GM19099 (cell line): ENCODE results near the gene EPHA5.

Experiments used
- POLR2A ChIP-seq: IDR thresholded peaks from 3 replicates; pipeline ENCODE4 v1.6.1; 2011; ENCODE audit warnings: low read depth; ENCODE audit not compliant: insufficient read length; ENCODE audit errors: extremely low read depth

Gene EPHA5

DNA sequence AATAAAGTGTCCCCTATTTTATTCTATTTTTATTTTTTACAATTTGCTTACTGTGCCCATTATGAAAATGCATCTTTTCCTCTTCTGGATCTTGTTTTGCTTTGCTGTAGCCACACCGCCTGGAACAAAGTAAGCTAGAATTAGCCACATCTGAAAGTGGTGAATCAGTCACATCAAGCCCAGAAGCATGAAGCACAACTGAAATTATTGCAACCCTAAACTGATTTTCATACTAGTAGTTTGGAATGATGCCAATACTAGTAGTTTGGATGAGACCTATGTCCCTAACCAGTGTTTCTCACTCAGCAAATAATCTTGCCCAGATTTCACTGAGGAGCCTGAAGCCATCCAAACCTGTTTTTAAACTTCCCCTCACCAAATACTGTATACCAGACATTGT is 303.0 kb downstream of the EPHA5 start:
- TF ChIP-seq POLR2A: no peak

DNA sequence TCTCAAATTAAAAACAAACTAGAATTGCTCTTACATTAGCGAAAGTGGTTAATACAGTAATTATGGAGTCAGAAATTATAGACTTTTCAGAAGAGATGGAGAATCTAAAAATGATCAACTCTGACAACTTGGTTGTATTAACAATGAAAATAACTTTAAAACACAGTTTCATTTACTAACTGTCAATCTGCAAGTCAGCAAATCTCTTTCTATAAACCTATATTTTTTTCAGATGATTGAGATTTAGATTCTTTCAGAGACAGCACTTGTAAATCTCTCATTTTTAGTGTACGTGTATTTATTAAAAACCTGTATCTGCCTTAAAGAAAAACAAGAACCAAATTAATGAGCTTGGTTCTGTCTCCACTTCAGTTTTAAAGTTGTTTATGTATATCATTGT is 311.4 kb downstream of the EPHA5 start:
- TF ChIP-seq POLR2A: no peak

DNA sequence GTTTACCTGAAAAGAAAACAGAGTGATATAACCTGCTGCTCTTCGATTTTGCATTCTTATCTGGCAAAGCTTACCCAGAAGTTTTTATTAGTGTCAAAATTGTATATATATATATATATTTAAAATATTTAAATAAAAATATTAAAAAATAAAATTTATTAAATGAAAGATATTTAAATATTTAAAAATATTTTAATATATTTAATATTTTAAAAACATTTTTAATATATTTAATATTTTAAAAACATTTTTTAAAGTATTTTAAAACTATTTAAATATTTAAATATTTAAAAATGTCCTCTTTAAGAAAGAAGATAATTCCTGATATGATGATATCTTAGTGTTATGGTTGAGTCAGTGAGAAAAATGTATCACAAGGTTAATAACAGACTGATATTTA is 317.2 kb downstream of the EPHA5 start:
- TF ChIP-seq POLR2A: no peak

DNA sequence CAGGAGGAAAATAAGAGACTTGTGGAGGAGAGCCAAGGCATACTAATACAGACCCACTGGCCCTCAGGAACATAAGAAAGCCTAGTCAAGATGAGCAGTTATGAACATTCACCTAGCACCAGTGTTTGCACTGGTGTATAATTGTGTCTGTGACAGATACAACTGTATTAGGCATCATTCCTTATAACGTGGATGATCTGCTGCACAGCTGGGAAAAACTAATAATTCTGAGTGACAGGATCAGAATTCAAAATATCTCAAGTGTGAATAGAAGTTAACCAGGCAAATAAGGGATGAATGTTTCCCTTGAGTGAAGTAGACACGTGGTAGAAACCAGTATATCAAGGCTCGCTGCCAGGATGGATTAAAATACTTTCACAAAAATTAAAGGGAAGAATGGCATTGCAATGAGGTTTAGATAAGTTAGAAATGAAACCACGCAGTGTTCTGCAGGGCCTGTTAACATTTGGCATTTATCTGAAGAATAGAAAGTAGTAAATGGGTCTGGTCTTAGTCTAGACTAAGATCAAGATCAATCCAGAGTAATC is 325.9 kb downstream of the EPHA5 start:
- TF ChIP-seq POLR2A: no peak

DNA sequence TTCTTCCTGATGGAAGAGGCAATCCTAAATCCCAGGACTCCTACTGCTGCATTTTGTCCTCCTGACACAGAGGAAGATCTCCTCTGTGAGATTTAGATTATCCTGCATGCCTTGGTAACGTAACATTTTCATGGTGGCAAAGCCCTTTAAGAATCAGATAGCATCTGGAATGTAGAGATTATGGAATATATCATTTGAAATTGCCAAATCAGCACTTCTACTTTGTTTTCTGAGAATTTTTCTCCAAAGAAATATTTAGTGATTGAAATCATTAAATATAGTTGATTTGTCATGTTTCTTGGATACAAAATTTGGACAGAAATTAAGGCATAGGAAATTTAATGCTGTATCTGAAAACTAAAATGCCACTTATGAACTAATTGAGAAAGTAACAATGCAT is 326.9 kb downstream of the EPHA5 start:
- TF ChIP-seq POLR2A: no peak

DNA sequence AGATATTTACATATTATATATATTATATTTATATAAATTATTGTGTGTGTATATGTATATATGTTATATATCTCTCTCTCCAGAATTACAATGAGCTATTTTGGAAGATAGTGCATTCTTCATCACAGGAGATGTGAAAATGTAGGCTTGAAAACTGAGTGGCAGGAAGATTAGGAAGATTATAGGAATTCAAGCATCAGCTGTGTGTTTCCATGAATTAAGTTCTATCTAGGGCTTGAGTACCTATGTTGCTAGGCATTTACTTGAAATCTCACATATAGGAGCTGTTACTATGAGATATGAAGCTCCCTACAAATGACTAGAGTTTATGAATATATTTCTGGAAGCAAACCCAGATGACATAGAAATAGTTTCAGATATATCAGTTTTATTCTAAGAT is 328.7 kb downstream of the EPHA5 start:
- TF ChIP-seq POLR2A: no peak

DNA sequence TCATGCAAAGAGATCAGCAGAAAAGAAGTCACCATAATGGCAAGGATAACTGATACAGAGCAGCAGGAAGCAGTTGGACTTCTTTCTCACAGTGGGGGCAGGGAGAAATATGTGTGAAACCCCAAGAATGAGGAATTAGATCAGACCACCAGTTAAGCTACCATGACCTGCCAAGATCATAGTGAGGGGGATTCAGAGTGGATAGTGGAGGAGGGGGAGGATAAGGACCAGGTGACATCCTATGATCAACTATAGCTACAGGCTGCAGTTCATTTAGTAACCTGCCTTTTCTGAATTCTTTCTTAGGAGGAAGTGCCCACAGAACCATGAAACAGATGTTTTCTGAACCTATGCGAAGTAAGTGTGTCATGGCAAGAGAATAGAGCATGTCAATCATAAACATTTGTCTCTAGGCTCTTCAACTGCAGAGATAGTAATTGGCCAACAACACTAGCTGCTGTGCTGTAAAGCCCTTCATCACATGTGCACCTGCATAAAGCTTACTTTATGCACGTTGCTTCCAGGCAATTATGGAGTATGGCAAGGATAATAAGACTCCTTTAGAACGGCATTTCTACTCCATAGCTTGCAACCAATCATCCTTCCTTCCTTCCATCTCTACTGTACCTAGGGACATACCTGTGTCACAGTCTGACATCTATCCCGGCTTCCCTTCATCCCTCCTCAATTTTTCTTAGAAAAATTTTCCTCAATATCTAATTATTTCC is 329.7 kb downstream of the EPHA5 start:
- no peak for TF ChIP-seq POLR2A

DNA sequence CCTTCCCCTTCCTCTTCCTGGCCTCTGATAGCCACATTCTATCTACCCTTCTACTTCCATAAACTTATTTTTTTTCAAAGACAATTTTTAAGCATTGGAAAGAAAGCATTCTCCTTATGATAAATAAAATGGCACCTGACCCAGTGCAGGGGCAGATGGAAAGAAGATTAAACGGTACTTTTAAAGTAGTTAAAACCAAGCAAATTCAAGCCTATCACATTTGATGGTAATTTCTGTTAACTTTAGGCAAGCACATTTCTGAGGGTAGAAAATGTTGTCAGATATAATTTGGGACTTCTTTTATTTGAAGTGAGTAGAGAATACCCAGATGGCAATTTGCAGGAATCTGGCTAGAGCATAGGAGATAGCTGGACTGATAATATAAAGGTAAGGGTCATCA is 332.9 kb downstream of the EPHA5 start:
- no peak for TF ChIP-seq POLR2A

DNA sequence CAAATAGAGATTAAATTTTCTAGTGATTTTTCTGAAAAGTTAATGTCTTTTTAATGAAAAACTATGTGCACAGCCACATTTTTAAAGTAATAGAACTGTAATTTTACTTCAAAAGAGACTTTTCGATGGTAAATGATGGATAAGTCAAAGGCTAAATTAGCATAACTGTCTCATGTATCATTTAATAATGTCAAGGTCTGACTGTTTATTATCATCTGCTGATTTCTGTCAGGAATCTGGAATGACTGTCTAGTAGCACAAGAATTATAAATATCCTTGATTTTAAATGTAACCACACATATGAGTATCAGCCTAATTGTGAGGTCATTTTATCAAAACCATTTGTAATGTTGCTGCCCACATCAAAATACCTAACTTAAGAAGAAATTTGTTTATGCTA is 333.8 kb downstream of the EPHA5 start:
- TF ChIP-seq POLR2A: no peak

DNA sequence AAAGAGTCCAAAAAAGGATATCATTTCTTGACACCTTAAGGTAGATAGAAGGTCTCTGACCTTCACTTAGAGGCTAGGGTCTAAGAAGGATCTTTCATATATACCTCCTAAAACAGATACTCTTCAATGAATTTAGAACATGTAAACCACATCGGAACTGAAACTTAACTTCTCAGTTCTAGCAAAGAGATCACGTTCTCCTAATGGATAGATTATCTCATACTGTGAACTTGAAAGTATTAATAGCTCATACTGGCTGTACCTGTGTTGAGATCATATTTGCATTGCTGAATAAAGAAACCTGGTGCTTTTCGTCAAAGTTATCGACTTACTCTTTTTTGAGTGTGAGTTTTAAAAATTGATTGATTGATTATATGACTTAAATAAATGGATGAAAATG is 353.8 kb downstream of the EPHA5 start:
- no peak for TF ChIP-seq POLR2A

DNA sequence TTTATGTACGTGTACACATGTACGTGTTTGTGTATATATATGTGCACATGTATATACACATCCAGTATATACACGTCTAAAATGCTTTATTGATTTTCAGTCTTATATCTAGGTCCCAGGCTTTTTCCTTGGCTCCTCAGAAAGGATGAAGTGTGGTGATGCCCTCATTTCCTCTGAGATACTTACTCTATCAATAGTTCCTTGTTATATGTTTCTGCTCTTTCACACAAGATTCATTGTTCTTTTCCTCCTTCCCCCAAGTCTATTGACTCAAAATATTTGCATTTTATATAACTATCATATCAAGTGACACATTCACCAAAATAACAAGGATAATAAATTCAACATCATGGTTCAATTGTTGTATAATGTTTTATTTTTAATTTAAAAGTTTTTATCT is 359.2 kb downstream of the EPHA5 start:
- no peak for TF ChIP-seq POLR2A

DNA sequence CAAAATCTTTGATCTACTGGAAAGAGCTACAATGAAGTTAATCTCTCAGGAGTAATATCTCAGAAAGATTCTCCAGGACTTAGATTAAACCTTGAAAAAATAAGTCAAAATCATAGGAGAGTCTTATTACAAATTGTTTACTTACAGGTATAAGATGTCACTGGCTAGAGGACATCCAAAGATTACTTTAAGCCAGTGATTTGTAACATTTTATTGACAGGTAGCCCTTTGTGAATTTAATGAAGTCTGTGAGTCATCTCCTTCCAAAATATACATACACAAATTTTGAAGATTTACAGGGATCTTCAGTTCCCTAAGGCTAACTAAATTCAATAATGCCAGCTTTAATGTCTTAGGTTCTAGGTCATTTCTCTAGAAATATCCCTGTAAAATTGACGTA is 359.7 kb downstream of the EPHA5 start:
- no peak for TF ChIP-seq POLR2A

DNA sequence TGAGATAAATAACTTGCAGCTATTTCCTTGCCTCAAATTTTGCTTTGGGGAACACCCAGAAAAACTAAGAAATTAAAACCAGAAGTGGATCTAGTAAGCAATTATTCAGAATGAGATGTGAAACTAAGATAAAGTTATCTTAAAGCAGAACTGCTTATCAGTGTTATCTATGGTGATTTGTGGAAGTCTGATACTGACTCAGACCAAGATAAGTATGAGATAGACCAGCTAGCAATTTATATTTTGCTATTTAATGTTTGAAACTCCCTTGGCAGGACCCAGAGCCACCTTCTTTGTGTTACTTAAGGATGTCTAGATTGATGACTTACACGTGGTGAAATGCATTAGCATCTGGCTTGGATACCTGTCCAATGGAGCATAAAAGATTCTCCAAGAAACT is 368.1 kb downstream of the EPHA5 start:
- no peak for TF ChIP-seq POLR2A

DNA sequence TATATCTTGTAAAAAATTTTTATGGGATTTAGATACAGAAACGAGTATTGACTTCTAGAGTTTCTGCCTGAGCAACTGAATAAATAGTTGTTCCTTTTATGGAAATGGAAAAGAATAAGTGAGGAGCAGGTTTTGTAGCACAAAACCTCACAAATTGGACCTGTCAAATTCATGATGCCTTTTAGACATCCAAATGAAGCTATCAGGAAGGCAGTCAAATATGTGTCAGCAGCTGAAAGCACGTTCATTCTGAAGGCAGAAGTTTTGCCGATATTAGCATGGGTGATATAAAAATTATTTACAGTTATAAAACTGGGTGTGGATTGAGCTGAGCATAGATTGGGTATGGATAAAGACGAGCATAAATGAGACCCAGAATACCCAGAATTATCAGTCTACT is 374.0 kb downstream of the EPHA5 start:
- TF ChIP-seq POLR2A: no peak

DNA sequence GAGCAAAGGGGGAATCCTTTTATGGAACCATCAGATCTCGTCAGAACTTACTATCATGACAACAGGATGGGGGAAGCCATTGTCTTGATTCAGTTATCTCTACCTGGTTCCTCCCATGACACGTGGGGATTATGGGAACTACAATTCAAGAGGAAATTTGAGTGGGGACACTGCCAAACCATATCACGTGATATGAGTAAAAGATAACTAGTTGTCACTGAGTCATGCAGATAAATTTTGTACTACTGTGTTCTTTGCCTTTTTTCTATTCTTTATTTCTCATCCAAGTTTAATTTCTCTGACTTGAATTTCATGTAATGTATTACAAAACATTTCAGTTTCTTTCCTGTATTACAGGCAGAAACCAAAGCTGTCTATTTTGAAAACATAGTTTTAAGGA is 383.2 kb downstream of the EPHA5 start:
- no peak for TF ChIP-seq POLR2A
